ENCODE data around the gene GGNBP2. TPM values are rescaled to one million over a fixed set of nuclear protein-coding genes. Genes with fewer than 3 reads are reported as not detected.

Gene GGNBP2
- total RNA-seq, 1 experiment from 2014 or later = 57.2 TPM

GRCh38 chr17:36542755-36543154 is 2.0 kb upstream of the GGNBP2 start:
- Histone ChIP-seq H3K9me3 (ENCODE audit: control insufficient read depth, insufficient read depth, low read depth, low read length) (no peaks in the 10 kb centered on the region), H3K4me1 (ENCODE audit: control insufficient read depth, insufficient read depth, low read length) (peaks cover 8% of the 10 kb centered on the region), H3K27me3 (ENCODE audit: control insufficient read depth, insufficient read depth, low read length) (no peaks in the 10 kb centered on the region), H3K36me3 (ENCODE audit: control insufficient read depth, insufficient read depth, low read length) (peaks cover 13% of the 10 kb centered on the region), H3K27ac (ENCODE audit: low read length) (no peak overlapping the region), H3K4me3 (ENCODE audit: low read depth in 2 of 2, low read length in 2 of 2) (no peak overlapping the region)
- intact Hi-C loops (cut with micrococcal nuclease; ENCODE audit: unreplicated experiment) (no loop called here), in situ Hi-C loops (cut with HindIII; ENCODE audit: low pct_unique_long_range_greater_than_20kb, low sequenced_read_pairs) (no loop called here)
- no TSS peak for BruUV-seq (replicated peaks)
- ATAC-seq = no peak
- POLR2A ChIA-PET = interaction anchor here (0.6 kb wide), 1 partner anchor 437 kb away, joined by 5 read pairs; no protein-coding TSS in a partner anchor
- CTCF ChIA-PET = no interaction called here
- TF ChIP-seq CTCF (IDR thresholded peaks at IDR 0.05) (no peak), POLR2AphosphoS5 (IDR thresholded peaks at IDR 0.05; ENCODE audit: low read depth, low read length) (no peak), SIN3A (IDR thresholded peaks at IDR 0.05; ENCODE audit: borderline replicate concordance, insufficient read depth, low read depth, low read length) (no peak), REST (IDR thresholded peaks at IDR 0.05; ENCODE audit: insufficient read depth in 1 of 2, low read depth in 2 of 2, low read length in 1 of 2) (no peak), TCF7L2 (IDR thresholded peaks at IDR 0.05; ENCODE audit: low read depth, low read length) (no peak)
- no peak for DNase-seq (ENCODE audit: low read depth, low spot score)

GRCh38 chr17:36544044-36544306 is 744 bp upstream of the GGNBP2 start:
- peaks cover 9% of the 10 kb centered on the region for H3K36me3 ChIP-seq (ENCODE audit: control insufficient read depth, insufficient read depth, low read length)
- TF ChIP-seq CTCF (IDR thresholded peaks at IDR 0.05) = no peak
- TF ChIP-seq TCF7L2 (IDR thresholded peaks at IDR 0.05; ENCODE audit: low read depth, low read length) = no peak
- no peak for TF ChIP-seq SIN3A (IDR thresholded peaks at IDR 0.05; ENCODE audit: borderline replicate concordance, insufficient read depth, low read depth, low read length)
- TF ChIP-seq REST (IDR thresholded peaks at IDR 0.05; ENCODE audit: insufficient read depth in 1 of 2, low read depth in 2 of 2, low read length in 1 of 2) = no peak
- no peak for TF ChIP-seq POLR2AphosphoS5 (IDR thresholded peaks at IDR 0.05; ENCODE audit: low read depth, low read length)
- ChIA-PET CTCF (no interaction called here), POLR2A (no interaction called here)
- no peak for DNase-seq (ENCODE audit: low read depth, low spot score)
- intact Hi-C loops (cut with micrococcal nuclease; ENCODE audit: unreplicated experiment) = no loop called here
- H3K9me3 ChIP-seq (ENCODE audit: control insufficient read depth, insufficient read depth, low read depth, low read length) = no peaks in the 10 kb centered on the region
- H3K27ac ChIP-seq (ENCODE audit: low read length) = peak overlapping the region; percentile 94
- H3K4me3 ChIP-seq (ENCODE audit: low read depth in 2 of 2, low read length in 2 of 2) = peak overlapping the region; percentile 90 to 91
- in situ Hi-C loops (cut with HindIII; ENCODE audit: low pct_unique_long_range_greater_than_20kb, low sequenced_read_pairs) = no loop called here
- no TSS peak for BruUV-seq (replicated peaks)
- H3K27me3 ChIP-seq (ENCODE audit: control insufficient read depth, insufficient read depth, low read length) = no peaks in the 10 kb centered on the region
- H3K4me1 ChIP-seq (ENCODE audit: control insufficient read depth, insufficient read depth, low read length) = peaks cover 10% of the 10 kb centered on the region
- ATAC-seq = peak; percentile 9; the same call in 1 of the 2 replicates

Measured in Panc1 (cell line).